ENCODE results near the gene KSR2. TPM values are rescaled to one million over a fixed set of nuclear protein-coding genes. Genes with fewer than 3 reads are reported as not detected.

The KSR2 gene
- total and polyA plus RNA-seq, 2 donors (not counting 3 experiments of a cell fraction or from before 2014, with no cell fraction given): 2.1 to 5.2 TPM

DNA sequence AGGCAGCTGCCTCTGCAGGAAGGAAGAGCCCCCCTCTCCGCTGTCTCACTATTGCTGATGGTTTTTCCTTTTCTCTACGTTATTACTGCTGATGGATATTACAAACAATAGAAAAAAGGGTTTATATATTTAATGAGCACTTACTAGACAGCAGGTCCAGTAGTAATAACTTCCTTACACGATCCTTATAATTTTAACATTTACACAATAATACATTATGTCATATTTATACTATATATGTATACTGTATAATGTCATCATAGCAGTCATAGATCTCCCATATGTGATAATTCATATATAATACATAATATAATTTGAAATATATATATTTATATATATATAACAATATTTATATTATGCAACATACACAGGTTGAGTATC lies 92.4 kb downstream of the KSR2 start:
- peak overlapping the region; percentile 17 for H2AFZ ChIP-seq (ENCODE audit: low read depth, low read length)
- H3K9me1 ChIP-seq (replicated peaks; ENCODE audit: control insufficient read depth, extremely low read depth, insufficient read depth, low read length): no peaks in the 10 kb centered on the region
- DNase-seq (ENCODE audit: low read depth, low spot score) (no peak), FAIRE-seq (no peak)
- TF ChIP-seq, protein P1, sequence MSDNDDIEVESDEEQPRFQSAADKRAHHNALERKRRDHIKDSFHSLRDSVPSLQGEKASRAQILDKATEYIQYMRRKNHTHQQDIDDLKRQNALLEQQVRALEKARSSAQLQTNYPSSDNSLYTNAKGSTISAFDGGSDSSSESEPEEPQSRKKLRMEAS (IDR thresholded peaks at IDR 0.05; ENCODE audit: insufficient read depth, insufficient read length): no peak
- TF ChIP-seq POLR2A (IDR thresholded peaks at IDR 0.05; ENCODE audit: low read depth, low read length) (no peak), JUN (IDR thresholded peaks at IDR 0.05; ENCODE audit: borderline replicate concordance, insufficient read depth, insufficient read length, low read depth) (no peak), FOS (IDR thresholded peaks at IDR 0.05; ENCODE audit: borderline replicate concordance, insufficient read depth, low read length) (no peak), POLR2AphosphoS5 (IDR thresholded peaks at IDR 0.05; ENCODE audit: insufficient read depth, low read depth, low read length) (no peak), GATA2 (IDR thresholded peaks at IDR 0.05; ENCODE audit: insufficient read depth, insufficient read length, low read depth, low read length) (no peak), MYC (IDR thresholded peaks at IDR 0.05; ENCODE audit: low read depth, low read length) (no peak), EZH2 (IDR thresholded peaks at IDR 0.05; ENCODE audit: borderline replicate concordance, low read depth, low read length, severe bottlenecking) (no peak)
- TF ChIP-seq, protein P2, sequence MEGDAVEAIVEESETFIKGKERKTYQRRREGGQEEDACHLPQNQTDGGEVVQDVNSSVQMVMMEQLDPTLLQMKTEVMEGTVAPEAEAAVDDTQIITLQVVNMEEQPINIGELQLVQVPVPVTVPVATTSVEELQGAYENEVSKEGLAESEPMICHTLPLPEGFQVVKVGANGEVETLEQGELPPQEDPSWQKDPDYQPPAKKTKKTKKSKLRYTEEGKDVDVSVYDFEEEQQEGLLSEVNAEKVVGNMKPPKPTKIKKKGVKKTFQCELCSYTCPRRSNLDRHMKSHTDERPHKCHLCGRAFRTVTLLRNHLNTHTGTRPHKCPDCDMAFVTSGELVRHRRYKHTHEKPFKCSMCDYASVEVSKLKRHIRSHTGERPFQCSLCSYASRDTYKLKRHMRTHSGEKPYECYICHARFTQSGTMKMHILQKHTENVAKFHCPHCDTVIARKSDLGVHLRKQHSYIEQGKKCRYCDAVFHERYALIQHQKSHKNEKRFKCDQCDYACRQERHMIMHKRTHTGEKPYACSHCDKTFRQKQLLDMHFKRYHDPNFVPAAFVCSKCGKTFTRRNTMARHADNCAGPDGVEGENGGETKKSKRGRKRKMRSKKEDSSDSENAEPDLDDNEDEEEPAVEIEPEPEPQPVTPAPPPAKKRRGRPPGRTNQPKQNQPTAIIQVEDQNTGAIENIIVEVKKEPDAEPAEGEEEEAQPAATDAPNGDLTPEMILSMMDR (IDR thresholded peaks at IDR 0.05; ENCODE audit: extremely low read depth in 1 of 2, insufficient read depth in 1 of 2, low read depth in 1 of 2, low read length in 2 of 2): no peak
- CTCF ChIA-PET: interaction anchor here (0.7 to 4.8 kb wide), 2 partner anchors 19 to 158 kb away, joined by 3 to 50 read pairs; no protein-coding TSS in a partner anchor
- no TSS peak for BruUV-seq (replicated peaks)
- H3K79me2 ChIP-seq (ENCODE audit: control insufficient read depth, insufficient read depth, low read length): no peaks in the 10 kb centered on the region
- H3K4me3 ChIP-seq (replicated peaks in 1 of 3; ENCODE audit: insufficient read depth in 1 of 3, low read depth in 1 of 3, low read length in 3 of 3): no peak overlapping the region
- dilution Hi-C loops (cut with MboI; ENCODE audit: extremely low pct_ligation_motif_present, low sequenced_read_pairs): no loop called here
- H3K9ac ChIP-seq (replicated peaks; ENCODE audit: extremely low read depth, insufficient read depth, low read length): no peak overlapping the region
- no peaks in the 10 kb centered on the region for H3K9me3 ChIP-seq (replicated peaks; ENCODE audit: control insufficient read depth, insufficient read depth, low read length)
- no peaks in the 10 kb centered on the region for H3K36me3 ChIP-seq (ENCODE audit: control insufficient read depth in 2 of 2, extremely low read depth in 1 of 2, insufficient read depth in 2 of 2, low read length in 2 of 2)
- peaks cover 4 to 5% of the 10 kb centered on the region in 2 experiments for H3K27me3 ChIP-seq (ENCODE audit: control insufficient read depth in 2 of 2, insufficient read depth in 2 of 2, low read length in 2 of 2)
- POLR2A ChIA-PET: no interaction called here
- no peak overlapping the region for H3K27ac ChIP-seq (ENCODE audit: insufficient read depth, low read depth, low read length)
- H3K4me2 ChIP-seq (ENCODE audit: insufficient read depth, low read length): peak overlapping the region; percentile 10
- H3K4me1 ChIP-seq (ENCODE audit: control insufficient read depth, extremely low read depth, insufficient read depth, low read length): no peaks in the 10 kb centered on the region
- intact Hi-C loops (cut with micrococcal nuclease): loop anchor here (1.0 to 5.0 kb wide), 2 partner anchors 228 to 261 kb away; partner anchors contain the start of genes PEBP1 and VSIG10
- no peaks in the 10 kb centered on the region for H4K20me1 ChIP-seq (replicated peaks; ENCODE audit: control insufficient read depth, extremely low read depth, insufficient read depth, low read length)

Data from endothelial cell of umbilical vein (primary cell).